ENCODE data around the gene EFCAB6. TPM values are rescaled to one million over a fixed set of nuclear protein-coding genes. Genes with fewer than 3 reads are reported as not detected.

EFCAB6 gene
- total and polyA plus RNA-seq, 2 of the 4 experiments (the other 2 are of a cell fraction), result 0.44 to 1.1 TPM

DNA sequence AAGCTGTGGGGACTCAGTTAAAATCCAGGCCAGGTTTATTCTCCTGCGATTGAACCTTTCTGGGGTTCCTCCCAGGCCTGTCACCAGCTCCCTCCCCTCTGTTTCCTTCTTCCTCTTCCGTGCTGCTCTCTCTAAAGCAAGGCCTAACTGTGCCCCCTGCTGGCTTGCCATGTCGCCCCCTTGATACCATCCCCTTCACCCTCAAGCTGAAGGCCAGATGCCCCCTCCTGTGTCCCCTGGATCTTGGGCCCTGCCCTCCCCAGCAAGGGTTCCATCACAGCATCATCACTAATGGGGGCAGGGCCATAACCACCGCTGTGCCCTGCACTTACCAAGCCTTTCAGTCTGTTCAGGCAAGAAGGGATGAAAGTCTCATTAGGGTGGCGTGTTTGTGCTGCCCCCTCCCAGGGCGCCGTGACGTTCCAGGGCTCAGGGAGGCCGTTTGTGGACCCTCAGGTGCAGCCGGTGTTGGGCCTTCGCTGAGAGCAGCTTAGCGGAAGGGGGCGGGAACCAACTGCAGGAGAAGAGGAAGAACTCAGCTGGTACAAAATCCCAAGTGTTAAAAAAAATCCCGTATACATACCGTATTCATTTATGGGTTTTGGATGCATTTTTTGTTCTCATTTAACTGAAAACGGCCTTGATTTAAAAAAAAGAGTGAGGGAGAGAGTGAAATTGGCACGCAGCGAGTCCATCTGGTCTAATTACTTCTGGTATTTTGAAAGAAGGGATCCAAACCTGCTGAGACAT is 330.4 kb downstream of the EFCAB6 start:
- Histone ChIP-seq H3K27me3 (ENCODE audit: control insufficient read depth, insufficient read depth, low read length) (peaks cover 2% of the 10 kb centered on the region; the same call in 1 of the 2 replicates), H4K20me1 (ENCODE audit: insufficient read depth, low read length) (no peaks in the 10 kb centered on the region), H3K9me1 (ENCODE audit: insufficient read depth, low read length) (no peaks in the 10 kb centered on the region), H3K27ac (ENCODE audit: insufficient read depth, low read length) (no peak overlapping the region), H2BK5ac (ENCODE audit: low read depth, low read length, poor library complexity, severe bottlenecking) (no peak overlapping the region), H4K8ac (ENCODE audit: low read depth in 2 of 2, low read length in 2 of 2) (no peak overlapping the region), H3K9ac (ENCODE audit: low read depth, low read length) (no peak overlapping the region), H3K4me1 (ENCODE audit: control insufficient read depth, insufficient read depth, low read length) (no peaks in the 10 kb centered on the region), H3K79me1 (ENCODE audit: low read depth in 1 of 2, low read length in 2 of 2) (no peaks in the 10 kb centered on the region), H4K5ac (ENCODE audit: low read depth, low read length) (no peak overlapping the region), H3K9me3 (ENCODE audit: control insufficient read depth, insufficient read depth, low read length) (no peaks in the 10 kb centered on the region), H3K4me2 (ENCODE audit: low read depth, low read length) (no peak overlapping the region), H2AFZ (replicated peaks; ENCODE audit: low read length, poor library complexity) (no peak overlapping the region), H3K4me3 (ENCODE audit: insufficient read depth, low read depth, low read length) (no peak overlapping the region), H3K4ac (ENCODE audit: low read depth, low read length) (no peak overlapping the region), H2AK9ac (replicated peaks; ENCODE audit: low read depth, low read length, poor library complexity) (no peak overlapping the region), H3K14ac (replicated peaks; ENCODE audit: low read depth, low read length) (no peak overlapping the region), H2BK20ac (ENCODE audit: low read depth, low read length) (no peak overlapping the region), H2BK120ac (ENCODE audit: low read depth, low read length) (no peak overlapping the region), H2AK5ac (ENCODE audit: low read depth, low read length) (no peak overlapping the region), H3K23ac (ENCODE audit: low read depth, low read length) (no peak overlapping the region), H3K56ac (ENCODE audit: extremely low read depth, insufficient read depth, low read length) (no peak overlapping the region), H4K91ac (ENCODE audit: insufficient read depth, low read depth, low read length) (no peak overlapping the region), H3K36me3 (ENCODE audit: control insufficient read depth, insufficient read depth, low read length) (no peaks in the 10 kb centered on the region), H2BK15ac (ENCODE audit: low read depth, low read length) (no peak overlapping the region), H3K18ac (ENCODE audit: low read depth, low read length) (no peak overlapping the region)
- TF ChIP-seq, protein P1, sequence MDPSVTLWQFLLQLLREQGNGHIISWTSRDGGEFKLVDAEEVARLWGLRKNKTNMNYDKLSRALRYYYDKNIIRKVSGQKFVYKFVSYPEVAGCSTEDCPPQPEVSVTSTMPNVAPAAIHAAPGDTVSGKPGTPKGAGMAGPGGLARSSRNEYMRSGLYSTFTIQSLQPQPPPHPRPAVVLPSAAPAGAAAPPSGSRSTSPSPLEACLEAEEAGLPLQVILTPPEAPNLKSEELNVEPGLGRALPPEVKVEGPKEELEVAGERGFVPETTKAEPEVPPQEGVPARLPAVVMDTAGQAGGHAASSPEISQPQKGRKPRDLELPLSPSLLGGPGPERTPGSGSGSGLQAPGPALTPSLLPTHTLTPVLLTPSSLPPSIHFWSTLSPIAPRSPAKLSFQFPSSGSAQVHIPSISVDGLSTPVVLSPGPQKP (IDR thresholded peaks at IDR 0.05; ENCODE audit: borderline replicate concordance, low read depth, low read length), result no peak
- no peak for TF ChIP-seq MAFK (IDR thresholded peaks at IDR 0.05; ENCODE audit: low read depth, low read length)
- TF ChIP-seq SMC3 (IDR thresholded peaks at IDR 0.05; ENCODE audit: low read depth, low read length), result no peak
- TF ChIP-seq BHLHE40 (IDR thresholded peaks at IDR 0.05; ENCODE audit: low read depth, low read length), result no peak
- TF ChIP-seq, protein P2, sequence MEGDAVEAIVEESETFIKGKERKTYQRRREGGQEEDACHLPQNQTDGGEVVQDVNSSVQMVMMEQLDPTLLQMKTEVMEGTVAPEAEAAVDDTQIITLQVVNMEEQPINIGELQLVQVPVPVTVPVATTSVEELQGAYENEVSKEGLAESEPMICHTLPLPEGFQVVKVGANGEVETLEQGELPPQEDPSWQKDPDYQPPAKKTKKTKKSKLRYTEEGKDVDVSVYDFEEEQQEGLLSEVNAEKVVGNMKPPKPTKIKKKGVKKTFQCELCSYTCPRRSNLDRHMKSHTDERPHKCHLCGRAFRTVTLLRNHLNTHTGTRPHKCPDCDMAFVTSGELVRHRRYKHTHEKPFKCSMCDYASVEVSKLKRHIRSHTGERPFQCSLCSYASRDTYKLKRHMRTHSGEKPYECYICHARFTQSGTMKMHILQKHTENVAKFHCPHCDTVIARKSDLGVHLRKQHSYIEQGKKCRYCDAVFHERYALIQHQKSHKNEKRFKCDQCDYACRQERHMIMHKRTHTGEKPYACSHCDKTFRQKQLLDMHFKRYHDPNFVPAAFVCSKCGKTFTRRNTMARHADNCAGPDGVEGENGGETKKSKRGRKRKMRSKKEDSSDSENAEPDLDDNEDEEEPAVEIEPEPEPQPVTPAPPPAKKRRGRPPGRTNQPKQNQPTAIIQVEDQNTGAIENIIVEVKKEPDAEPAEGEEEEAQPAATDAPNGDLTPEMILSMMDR (conservative IDR thresholded peaks at IDR 0.05; ENCODE audit: low read depth, low read length), result no peak
- TF ChIP-seq MAZ (IDR thresholded peaks at IDR 0.05; ENCODE audit: borderline replicate concordance, low read depth, low read length), result no peak
- no peak for TF ChIP-seq NFE2L2 (IDR thresholded peaks at IDR 0.05; ENCODE audit: low read depth, low read length)
- TF ChIP-seq CHD1 (IDR thresholded peaks at IDR 0.05; ENCODE audit: low read depth, low read length), result no peak
- intact Hi-C loops (cut with micrococcal nuclease), result no loop called here
- in situ Hi-C loops (cut with MboI; ENCODE audit: low sequenced_read_pairs), result no loop called here
- POLR2A ChIA-PET (ENCODE audit: unreplicated experiment), result no interaction called here
- no TSS peak for BruUV-seq (replicated peaks)
- ATAC-seq (ENCODE audit: low read depth), result no peak
- dilution Hi-C loops (cut with HindIII; ENCODE audit: low sequenced_read_pairs, unreplicated experiment), result no loop called here
- 37% methylated on average over 2 of the region's 18 CpGs; no CpG with 5 or more reads in 1 of the 2 experiments for WGBS, 2 experiments (ENCODE audit: extremely low coverage in 2 of 2, insufficient read length in 1 of 2)
- DNase-seq, result no peak
- CTCF ChIA-PET, result no interaction called here
